ENCODE results near the gene APBB2.

DNA sequence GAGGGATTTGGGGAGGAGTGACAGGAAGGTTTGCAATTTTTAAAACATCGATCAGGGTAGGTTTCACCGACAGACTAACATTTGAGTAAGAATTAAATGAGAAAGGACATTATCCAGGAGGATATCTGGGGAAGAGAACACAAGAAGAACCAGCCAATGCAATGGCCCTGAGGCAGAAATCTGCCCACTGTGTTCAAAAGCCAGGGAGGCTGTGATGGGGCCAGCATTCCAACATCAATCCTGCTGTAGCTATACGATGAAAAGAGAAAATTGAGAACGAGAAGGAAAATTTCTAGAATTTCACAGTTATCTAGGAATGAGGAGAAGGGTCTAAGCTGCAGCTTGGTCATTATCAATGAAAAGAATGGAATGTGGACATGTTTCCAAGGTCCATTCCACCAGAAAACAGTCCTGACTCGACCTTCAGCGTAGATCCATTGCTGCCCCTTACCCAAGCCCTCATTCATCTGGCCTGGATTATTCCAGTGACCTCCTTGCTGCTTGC lies 84.4 kb downstream of the APBB2 start:
- TF ChIP-seq, protein P1, sequence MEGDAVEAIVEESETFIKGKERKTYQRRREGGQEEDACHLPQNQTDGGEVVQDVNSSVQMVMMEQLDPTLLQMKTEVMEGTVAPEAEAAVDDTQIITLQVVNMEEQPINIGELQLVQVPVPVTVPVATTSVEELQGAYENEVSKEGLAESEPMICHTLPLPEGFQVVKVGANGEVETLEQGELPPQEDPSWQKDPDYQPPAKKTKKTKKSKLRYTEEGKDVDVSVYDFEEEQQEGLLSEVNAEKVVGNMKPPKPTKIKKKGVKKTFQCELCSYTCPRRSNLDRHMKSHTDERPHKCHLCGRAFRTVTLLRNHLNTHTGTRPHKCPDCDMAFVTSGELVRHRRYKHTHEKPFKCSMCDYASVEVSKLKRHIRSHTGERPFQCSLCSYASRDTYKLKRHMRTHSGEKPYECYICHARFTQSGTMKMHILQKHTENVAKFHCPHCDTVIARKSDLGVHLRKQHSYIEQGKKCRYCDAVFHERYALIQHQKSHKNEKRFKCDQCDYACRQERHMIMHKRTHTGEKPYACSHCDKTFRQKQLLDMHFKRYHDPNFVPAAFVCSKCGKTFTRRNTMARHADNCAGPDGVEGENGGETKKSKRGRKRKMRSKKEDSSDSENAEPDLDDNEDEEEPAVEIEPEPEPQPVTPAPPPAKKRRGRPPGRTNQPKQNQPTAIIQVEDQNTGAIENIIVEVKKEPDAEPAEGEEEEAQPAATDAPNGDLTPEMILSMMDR (IDR thresholded peaks at IDR 0.05; ENCODE audit: low read depth, low read length, poor library complexity, severe bottlenecking) = no peak
- TF ChIP-seq EZH2phosphoT487 (IDR thresholded peaks at IDR 0.05; ENCODE audit: borderline replicate concordance, low read length) = no peak

Data from DOHH2 (cell line).